NCI-H1048 (cell line): ENCODE measurements around the gene PPARG.
"Not testable (repeated sequence)": the region's sequence is repeated elsewhere in the genome, so short reads cannot be mapped to it uniquely, and the experiment has no call there.

Experiments
- DNase-seq: peaks from one replicate; lab custom pipeline; 2025; lab: John Stamatoyannopoulos, UW

Gene PPARG

GRCh38 chr3:12443781-12444522 is 155.1 kb downstream of the PPARG start:
- DNase-seq: no peak

GRCh38 chr3:12444582-12445471 is 156.0 kb downstream of the PPARG start:
- no peak for DNase-seq

GRCh38 chr3:12445523-12446240 is 156.8 kb downstream of the PPARG start:
- no peak for DNase-seq

- DNase-seq: no peak
These were observed 157.4 kb downstream of the PPARG start for GRCh38 chr3:12446298-12446697.

- no peak for DNase-seq
These were observed 158.2 kb downstream of the PPARG start for GRCh38 chr3:12447075-12447474.

- not testable (repeated sequence) for DNase-seq
These were observed 159.7 kb downstream of the PPARG start for GRCh38 chr3:12448404-12449202.

GRCh38 chr3:12449889-12450682 is 161.2 kb downstream of the PPARG start:
- DNase-seq: no peak

GRCh38 chr3:12451481-12451880 is 162.6 kb downstream of the PPARG start:
- DNase-seq: no peak

GRCh38 chr3:12451960-12452359 is 163.1 kb downstream of the PPARG start:
- DNase-seq: no peak

GRCh38 chr3:12452361-12453330 is 163.8 kb downstream of the PPARG start:
- no peak for DNase-seq

- DNase-seq: no peak
These were observed 165.4 kb downstream of the PPARG start for GRCh38 chr3:12454076-12454815.

- DNase-seq: no peak
These were observed 165.9 kb downstream of the PPARG start for GRCh38 chr3:12454816-12455121.

GRCh38 chr3:12455740-12456139 is 166.9 kb downstream of the PPARG start:
- no peak for DNase-seq

- no peak for DNase-seq
These were observed 167.6 kb downstream of the PPARG start for GRCh38 chr3:12456441-12456840.

- not testable (repeated sequence) for DNase-seq
These were observed 168.5 kb downstream of the PPARG start for GRCh38 chr3:12457380-12457779.

- DNase-seq: no peak
These were observed 170.0 kb downstream of the PPARG start for GRCh38 chr3:12458901-12459300.

- DNase-seq: no peak
These were observed 171.3 kb downstream of the PPARG start for GRCh38 chr3:12460127-12460526.

GRCh38 chr3:12461097-12461649 is 172.3 kb downstream of the PPARG start:
- DNase-seq: no peak
